ENCODE data around the gene TIMM22.

The TIMM22 gene

GRCh38 chr17:1024076-1024475, 27.1 kb downstream of the TIMM22 start:
- DNase-seq = no peak

GRCh38 chr17:1025733-1026598, 29.0 kb downstream of the TIMM22 start:
- DNase-seq = no peak

- DNase-seq = no peak
These were observed 29.7 kb downstream of the TIMM22 start for GRCh38 chr17:1026599-1026975.

DNA sequence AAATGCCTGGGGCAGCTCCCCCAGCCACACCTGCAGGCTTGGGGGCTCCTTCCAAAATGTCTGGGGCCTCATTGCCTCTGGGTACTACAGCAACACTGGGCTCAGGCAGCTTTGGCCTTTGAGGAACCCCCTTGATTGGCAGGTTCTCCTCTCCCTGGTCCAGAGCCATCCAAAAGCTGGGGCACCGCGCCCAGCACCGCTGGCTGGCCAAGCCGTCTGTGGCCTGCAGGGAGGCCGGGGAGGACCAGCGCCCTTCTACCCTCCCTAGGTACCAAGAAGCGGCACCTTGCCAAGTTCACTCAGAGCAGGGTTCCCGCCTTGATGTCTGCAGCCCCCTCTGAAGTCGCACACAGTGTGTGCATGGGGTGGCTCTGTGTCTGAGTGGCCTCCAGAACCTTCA, 30.1 kb downstream of the TIMM22 start:
- no peak for DNase-seq

DNA sequence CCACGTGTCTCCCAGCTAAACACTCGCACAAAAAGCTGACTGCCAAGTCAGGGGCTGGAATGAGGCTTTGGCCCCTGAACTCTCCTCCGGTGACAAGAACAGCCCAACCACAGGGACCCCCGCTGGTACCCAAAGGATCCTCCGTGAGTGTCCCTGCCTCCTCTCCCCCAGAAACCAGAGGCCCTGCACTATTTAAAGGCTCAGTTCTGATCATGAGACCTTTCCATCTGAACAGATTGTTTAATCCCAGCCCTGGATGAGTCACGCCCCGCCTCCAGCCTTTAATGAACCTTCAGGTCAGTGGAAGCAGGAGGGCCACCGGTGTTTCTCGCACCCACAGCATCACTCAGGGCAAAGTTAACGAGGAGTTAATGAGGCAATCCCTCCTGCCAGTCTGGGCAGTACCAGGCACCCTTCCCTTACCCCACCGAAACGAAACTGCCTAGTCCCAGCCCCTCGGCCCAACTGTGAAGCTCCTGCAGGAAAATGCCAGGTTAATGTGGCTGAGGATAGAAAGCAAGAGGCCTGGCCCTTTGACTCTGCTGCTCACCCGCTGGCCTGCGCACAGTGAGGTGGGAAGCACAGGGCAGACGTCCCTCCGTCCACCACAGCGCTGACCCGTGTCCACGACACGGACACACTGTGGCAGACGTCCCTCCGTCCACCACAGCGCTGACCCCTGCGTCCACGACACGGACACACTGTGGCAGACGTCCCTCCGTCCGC, 32.4 kb downstream of the TIMM22 start:
- no peak for DNase-seq

DNA sequence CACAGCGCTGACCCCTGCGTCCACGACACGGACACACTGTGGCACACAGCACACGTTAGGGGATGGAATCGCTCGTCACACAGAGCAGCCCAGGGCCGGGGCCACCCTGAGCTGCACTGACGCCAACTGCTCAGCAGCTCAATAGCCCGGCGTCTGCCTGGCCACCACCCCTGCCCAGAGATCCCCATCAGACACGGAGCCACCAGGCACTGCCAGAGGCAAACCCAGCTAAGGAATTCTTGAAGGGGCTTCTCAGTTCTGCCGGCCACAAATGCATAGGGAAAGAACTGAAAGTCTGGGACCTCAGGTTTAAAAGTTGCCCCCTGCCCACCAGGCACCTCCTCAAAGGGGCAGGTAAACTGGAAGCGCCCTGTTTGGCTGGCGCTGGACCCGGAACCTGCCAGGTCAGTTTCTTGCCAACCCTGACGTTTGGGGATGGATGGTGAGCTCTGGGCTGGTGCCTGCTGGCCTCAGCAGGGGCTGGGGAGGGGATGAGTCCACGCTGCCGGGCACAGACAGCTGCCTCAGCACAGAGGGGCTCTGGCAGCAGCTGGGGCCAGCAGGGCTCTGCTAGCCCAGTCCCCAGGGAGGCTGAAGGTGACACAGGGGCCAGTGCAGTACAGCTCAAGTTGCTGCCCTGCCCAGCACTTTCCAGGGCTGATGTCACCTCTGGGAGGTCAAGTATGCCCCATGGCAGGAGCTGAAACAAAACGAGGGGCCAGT, 33.2 kb downstream of the TIMM22 start:
- DNase-seq = no peak

- DNase-seq = no peak
These were observed 34.0 kb downstream of the TIMM22 start for GRCh38 chr17:1030684-1031532.

GRCh38 chr17:1031711-1032110, 34.8 kb downstream of the TIMM22 start:
- no peak for DNase-seq

DNA sequence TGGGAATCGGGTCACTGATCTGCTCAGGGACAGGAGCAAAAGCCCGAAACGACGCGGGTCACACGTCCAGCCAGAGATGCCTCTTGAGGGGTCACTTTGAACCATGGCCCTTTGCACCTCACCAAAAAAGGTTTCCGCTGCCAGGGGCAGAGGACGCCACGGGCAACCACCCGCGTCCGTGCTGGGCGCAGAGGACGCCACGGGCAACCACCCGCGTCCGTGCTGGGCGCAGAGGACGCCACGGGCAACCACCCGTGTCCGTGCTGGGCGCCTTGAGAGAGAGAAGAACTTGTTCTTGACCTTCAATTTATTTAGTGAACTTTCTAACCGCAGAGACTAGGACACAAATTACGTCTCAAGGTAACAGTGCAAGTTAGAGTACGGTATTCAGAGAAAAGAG, 35.5 kb downstream of the TIMM22 start:
- no peak for DNase-seq

DNA sequence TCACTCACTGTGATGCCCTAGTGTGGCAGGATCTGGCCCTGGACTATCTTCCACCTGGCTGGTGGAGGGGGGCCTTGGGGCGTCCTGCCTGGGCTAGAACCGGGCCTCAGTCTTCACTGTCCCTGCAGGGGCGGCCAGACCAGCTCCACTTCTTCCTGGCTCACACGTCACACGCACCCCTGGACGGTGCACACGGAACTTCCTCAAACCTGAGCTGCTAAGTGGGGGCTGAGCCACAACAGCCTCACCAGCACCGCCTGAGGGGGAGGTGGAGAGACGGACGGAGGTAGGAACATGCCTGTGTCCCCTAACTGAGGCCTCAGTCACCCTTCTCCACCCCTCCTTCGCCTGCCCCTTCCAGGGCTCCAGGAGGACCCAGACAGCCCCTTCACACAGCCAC, 36.6 kb downstream of the TIMM22 start:
- DNase-seq = no peak

DNA sequence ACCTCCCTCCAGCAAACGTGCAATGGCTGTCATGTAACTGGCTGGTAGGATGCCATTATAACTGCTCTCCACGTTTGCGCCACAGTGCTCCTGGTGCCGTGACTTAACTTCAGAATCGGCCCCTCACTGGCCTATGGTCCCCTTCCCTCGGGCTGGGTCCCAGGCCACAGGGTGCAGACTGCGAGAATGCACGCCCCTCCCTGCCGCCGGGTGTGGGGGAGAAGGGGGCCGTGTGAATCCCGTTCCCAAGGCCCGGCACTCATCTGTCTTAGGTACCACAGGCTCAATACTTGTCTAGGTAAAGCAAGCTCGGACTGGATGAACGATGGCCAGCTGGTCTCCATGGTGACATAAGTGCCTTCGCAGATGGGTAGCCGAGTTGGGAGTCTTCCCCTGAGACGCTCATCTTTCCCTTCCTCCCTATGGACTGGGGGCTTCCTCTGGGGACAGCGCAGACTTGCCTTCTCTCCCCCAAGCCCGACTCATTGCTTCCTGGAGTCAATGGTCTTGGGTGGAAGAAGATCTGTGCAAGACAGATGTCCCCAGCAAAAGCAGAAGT, 37.8 kb downstream of the TIMM22 start:
- DNase-seq = peak; percentile 30

- DNase-seq = no peak
These were observed 38.7 kb downstream of the TIMM22 start for GRCh38 chr17:1035546-1036170.

- DNase-seq = no peak
These were observed 39.4 kb downstream of the TIMM22 start for GRCh38 chr17:1036171-1036844.

DNA sequence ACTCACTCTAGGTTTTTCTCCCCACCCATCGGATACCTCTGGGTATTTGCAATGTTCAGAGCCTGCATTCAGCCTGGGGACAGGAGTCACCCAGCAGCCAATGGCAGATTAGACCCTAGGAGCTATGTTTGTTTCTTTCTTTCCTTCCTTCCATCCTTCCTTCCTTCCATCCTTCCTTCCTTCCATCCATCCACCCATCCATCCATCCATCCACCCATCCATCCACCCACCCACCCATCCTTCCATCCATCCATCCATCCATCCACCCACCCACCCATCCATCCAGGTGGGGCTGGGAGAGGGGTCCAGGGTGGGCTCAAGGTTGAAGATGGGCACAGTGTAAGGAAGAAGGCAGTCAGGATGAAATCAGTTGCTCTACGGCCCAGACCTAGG, 39.9 kb downstream of the TIMM22 start:
- no peak for DNase-seq

DNA sequence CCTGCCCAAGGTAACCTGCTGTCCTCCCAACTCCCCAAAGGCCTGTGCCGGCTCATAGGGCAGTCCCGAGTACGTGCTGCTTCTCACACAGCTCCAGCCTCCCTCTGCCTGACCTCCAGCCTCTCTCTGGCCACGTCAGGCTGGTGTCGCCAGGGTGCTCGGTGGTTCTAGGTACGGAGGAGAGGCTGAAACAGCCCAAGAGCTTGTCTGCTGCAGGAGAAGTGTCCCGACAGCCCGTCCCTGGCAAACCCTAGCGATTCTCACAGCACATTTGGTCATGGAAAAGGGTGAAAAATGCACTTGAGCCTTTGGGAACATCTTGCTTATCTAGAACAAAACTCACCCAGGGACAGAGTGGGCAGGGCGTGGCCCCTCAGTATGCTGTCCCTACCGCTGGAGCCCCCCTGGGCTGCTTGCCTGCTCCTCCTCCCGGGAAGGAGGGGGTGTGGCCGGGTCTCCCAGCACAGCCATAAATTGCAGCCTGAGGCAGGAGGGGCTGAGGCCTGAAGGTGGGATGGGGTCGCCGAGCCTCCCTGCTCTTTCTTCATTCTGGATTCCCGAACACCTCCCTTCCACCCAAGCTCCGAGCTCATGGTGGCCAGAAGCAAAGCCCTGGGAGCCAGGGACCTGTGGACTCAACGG, 40.4 kb downstream of the TIMM22 start:
- no peak for DNase-seq

DNA sequence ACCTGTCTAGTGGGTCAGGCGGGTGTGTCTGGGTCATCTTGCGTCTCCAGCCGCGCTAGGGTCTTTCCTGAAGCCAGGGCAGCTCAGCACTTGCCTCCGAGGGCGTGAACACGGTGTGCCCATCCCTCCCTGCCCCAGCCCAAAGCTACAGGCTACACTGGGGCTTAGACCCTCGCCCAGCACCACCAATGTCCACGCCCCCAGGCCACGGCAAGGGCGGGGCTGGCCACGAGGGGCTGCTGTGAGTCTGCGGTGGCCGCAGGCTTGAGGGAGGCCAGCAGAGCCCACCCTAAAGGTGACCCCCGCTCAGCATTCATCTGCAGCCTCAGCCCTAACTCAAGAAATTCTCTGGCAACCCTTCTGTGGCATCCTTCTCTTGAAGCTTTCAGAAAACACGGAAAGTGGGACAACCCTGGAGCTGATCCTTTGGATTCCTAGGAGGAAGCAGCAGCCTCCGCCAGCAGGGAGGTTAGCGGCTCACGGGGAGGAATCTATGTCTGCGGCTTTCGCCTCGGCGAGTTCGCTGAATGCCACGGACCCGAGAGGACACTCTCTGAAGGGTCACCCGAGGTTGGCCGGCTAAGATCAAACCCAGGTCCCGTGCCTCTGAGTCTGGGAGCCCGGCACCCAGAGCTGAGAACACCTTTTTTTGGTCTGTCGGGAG, 41.7 kb downstream of the TIMM22 start:
- no peak for DNase-seq

- no peak for DNase-seq
These were observed 42.2 kb downstream of the TIMM22 start for GRCh38 chr17:1039123-1039507.

GRCh38 chr17:1039511-1040215, 42.7 kb downstream of the TIMM22 start:
- DNase-seq = no peak

DNA sequence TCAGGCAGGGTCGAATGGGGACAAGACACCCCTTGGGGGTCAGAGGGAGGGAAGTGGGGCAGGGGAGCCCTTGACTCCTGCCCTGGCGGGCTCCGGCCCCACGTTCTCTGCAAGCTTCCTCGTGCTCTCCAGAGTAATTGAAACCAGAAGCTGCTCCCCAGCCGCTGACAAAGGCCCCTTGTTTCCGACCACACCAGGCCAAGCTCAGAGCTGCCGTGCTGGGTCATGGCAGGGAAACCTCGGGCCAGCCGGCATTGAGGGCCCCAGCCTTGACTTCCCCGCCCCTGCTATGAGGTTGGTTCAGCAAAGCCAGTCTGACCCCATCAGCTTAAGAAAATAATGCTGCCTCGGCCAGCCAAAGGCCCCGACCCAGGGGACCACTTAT, 43.3 kb downstream of the TIMM22 start:
- no peak for DNase-seq

DNA sequence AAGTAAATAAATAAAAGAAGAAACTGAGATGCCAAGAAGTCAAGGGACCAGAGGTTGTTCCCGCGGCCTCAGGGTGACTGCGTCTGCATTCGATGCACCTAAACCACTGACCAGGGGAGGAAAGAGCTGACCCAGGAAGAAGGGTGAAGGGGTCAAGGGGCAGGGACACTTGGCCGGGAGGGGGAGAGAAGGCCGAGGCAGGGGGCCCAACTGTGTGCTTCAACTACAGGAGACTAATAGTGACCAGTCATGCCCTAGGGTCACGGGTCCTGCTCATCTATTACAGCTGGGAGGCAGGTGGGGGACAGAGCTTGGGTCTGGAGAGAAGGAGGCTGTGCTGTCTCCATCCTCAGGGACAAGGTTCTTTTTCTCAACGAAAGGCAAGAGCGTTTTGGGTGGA, 44.8 kb downstream of the TIMM22 start:
- no peak for DNase-seq
